Measurements from ENCODE around the gene SLC10A7. TPM values are rescaled to one million over a fixed set of nuclear protein-coding genes. Genes with fewer than 3 reads are reported as not detected.

SLC10A7 gene
- total and polyA plus RNA-seq, 10 of the 15 experiments (the other 5 are each of a cell fraction or from before 2014, with no cell fraction given): 4.6 to 23.7 (median 15.6) TPM

DNA sequence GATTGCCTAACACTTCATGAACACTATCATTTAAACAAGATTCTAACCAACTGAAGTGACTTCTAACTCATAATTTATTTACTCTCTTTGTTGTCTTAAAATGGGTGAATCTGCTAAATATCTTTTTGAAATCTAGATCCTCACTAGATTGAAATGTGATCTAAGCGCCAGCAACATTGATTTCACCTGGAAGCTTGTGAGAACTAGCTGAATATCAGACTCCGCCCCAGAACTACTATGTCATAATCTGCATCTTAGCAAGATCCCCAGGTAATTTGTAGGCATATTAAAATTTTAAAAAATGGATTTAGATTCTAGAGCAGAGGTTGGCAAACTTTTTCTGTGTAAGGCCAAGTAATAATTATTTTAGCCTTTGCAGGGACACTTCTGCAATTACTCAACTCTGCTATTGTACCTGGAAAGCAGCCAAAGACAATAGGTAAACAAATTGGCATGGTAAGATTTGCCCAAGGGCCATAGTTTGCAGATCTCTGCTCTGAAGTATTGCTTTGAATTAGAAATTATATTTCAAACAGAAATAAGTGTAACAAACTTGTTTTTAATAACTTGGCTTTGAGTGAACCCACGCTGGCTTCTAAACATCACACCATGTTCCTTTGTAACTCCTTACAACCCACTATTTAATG is 185.9 kb downstream of the SLC10A7 start (continued):
- TF ChIP-seq, protein P1, sequence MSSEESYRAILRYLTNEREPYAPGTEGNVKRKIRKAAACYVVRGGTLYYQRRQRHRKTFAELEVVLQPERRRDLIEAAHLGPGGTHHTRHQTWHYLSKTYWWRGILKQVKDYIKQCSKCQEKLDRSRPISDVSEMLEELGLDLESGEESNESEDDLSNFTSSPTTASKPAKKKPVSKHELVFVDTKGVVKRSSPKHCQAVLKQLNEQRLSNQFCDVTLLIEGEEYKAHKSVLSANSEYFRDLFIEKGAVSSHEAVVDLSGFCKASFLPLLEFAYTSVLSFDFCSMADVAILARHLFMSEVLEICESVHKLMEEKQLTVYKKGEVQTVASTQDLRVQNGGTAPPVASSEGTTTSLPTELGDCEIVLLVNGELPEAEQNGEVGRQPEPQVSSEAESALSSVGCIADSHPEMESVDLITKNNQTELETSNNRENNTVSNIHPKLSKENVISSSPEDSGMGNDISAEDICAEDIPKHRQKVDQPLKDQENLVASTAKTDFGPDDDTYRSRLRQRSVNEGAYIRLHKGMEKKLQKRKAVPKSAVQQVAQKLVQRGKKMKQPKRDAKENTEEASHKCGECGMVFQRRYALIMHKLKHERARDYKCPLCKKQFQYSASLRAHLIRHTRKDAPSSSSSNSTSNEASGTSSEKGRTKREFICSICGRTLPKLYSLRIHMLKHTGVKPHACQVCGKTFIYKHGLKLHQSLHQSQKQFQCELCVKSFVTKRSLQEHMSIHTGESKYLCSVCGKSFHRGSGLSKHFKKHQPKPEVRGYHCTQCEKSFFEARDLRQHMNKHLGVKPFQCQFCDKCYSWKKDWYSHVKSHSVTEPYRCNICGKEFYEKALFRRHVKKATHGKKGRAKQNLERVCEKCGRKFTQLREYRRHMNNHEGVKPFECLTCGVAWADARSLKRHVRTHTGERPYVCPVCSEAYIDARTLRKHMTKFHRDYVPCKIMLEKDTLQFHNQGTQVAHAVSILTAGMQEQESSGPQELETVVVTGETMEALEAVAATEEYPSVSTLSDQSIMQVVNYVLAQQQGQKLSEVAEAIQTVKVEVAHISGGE (CRISPR knock-in tag; IDR thresholded peaks at IDR 0.05): no peak
- TF ChIP-seq RCOR1 (conservative IDR thresholded peaks at IDR 0.05; ENCODE audit: low read depth, low read length) (no peak), RELA (IDR thresholded peaks at IDR 0.05; ENCODE audit: borderline replicate concordance, partially characterized antibody) (no peak), TAF1 (IDR thresholded peaks at IDR 0.05; ENCODE audit: borderline replicate concordance, low read depth, low read length) (no peak), BHLHE40 (IDR thresholded peaks at IDR 0.05; ENCODE audit: borderline replicate concordance in 1 of 2, low read depth in 2 of 2, low read length in 1 of 2) (no peak), NBN (IDR thresholded peaks at IDR 0.05) (no peak), NR2C1 (IDR thresholded peaks at IDR 0.05) (no peak), WRNIP1 (IDR thresholded peaks at IDR 0.05; ENCODE audit: borderline replicate concordance, low read depth, low read length) (no peak)
- TF ChIP-seq, protein P2, sequence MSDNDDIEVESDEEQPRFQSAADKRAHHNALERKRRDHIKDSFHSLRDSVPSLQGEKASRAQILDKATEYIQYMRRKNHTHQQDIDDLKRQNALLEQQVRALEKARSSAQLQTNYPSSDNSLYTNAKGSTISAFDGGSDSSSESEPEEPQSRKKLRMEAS (IDR thresholded peaks at IDR 0.05; ENCODE audit: low read depth, low read length): no peak
